ENCODE data around the gene AS3MT.
"Not testable (repeated sequence)": the region's sequence is repeated elsewhere in the genome, so short reads cannot be mapped to it uniquely, and the experiment has no call there.

AS3MT gene

GRCh38 chr10:102855731-102856436, 13.4 kb upstream of the AS3MT start:
- not testable (repeated sequence) for DNase-seq (ENCODE audit: low spot score)

- no peak for DNase-seq (ENCODE audit: low spot score)
These were observed 12.4 kb upstream of the AS3MT start for GRCh38 chr10:102856758-102857424.

GRCh38 chr10:102859911-102860310, 9.4 kb upstream of the AS3MT start:
- no peak for DNase-seq (ENCODE audit: low spot score)

GRCh38 chr10:102863660-102864059, 5.6 kb upstream of the AS3MT start:
- no peak for DNase-seq (ENCODE audit: low spot score)

- DNase-seq (ENCODE audit: low spot score), result no peak
These were observed 3.6 kb upstream of the AS3MT start for GRCh38 chr10:102865620-102866019.

- DNase-seq (ENCODE audit: low spot score), result no peak
These were observed 386 bp upstream of the AS3MT start for GRCh38 chr10:102868911-102869257.

GRCh38 chr10:102870221-102870620, 951 bp downstream of the AS3MT start:
- no peak for DNase-seq (ENCODE audit: low spot score)

- no peak for DNase-seq (ENCODE audit: low spot score)
These were observed 2.9 kb downstream of the AS3MT start for GRCh38 chr10:102872163-102872562.

- DNase-seq (ENCODE audit: low spot score), result peak; percentile 35
These were observed 7.5 kb downstream of the AS3MT start for GRCh38 chr10:102876747-102877153.

- no peak for DNase-seq (ENCODE audit: low spot score)
These were observed 9.4 kb downstream of the AS3MT start for GRCh38 chr10:102878629-102879028.

GRCh38 chr10:102880256-102880655, 11.0 kb downstream of the AS3MT start:
- no peak for DNase-seq (ENCODE audit: low spot score)

- no peak for DNase-seq (ENCODE audit: low spot score)
These were observed 18.8 kb downstream of the AS3MT start for GRCh38 chr10:102888048-102888447.

GRCh38 chr10:102894466-102895213, 25.4 kb downstream of the AS3MT start:
- DNase-seq (ENCODE audit: low spot score), result no peak

GRCh38 chr10:102900006-102900405, 30.7 kb downstream of the AS3MT start:
- no peak for DNase-seq (ENCODE audit: low spot score)

GRCh38 chr10:102904346-102904745, 35.1 kb downstream of the AS3MT start:
- DNase-seq (ENCODE audit: low spot score), result no peak

- no peak for DNase-seq (ENCODE audit: low spot score)
These were observed 37.2 kb downstream of the AS3MT start for GRCh38 chr10:102906507-102906906.

GRCh38 chr10:102914781-102915180, 45.5 kb downstream of the AS3MT start:
- no peak for DNase-seq (ENCODE audit: low spot score)

GRCh38 chr10:102916173-102916572, 46.9 kb downstream of the AS3MT start:
- DNase-seq (ENCODE audit: low spot score), result no peak

GRCh38 chr10:102917314-102917961, 48.2 kb downstream of the AS3MT start:
- DNase-seq (ENCODE audit: low spot score), result no peak

- DNase-seq (ENCODE audit: low spot score), result peak; percentile 91
These were observed 48.9 kb downstream of the AS3MT start, which contains the start of gene CNNM2 for GRCh38 chr10:102917962-102918816. CNNM2 (plus strand) TSS chr10:102918294; CDS start chr10:102918481, 187 bp downstream.

GRCh38 chr10:102918817-102919245, 49.6 kb downstream of the AS3MT start:
- no peak for DNase-seq (ENCODE audit: low spot score)
